ENCODE measurements around the gene PCYT1B. TPM values are rescaled to one million over a fixed set of nuclear protein-coding genes. Genes with fewer than 3 reads are reported as not detected.

The PCYT1B gene
- total and polyA plus RNA-seq, 2 of the 13 experiments (the other 11 are each of a cell fraction or from before 2014, with no cell fraction given) = 6.1 to 9.2 TPM

DNA sequence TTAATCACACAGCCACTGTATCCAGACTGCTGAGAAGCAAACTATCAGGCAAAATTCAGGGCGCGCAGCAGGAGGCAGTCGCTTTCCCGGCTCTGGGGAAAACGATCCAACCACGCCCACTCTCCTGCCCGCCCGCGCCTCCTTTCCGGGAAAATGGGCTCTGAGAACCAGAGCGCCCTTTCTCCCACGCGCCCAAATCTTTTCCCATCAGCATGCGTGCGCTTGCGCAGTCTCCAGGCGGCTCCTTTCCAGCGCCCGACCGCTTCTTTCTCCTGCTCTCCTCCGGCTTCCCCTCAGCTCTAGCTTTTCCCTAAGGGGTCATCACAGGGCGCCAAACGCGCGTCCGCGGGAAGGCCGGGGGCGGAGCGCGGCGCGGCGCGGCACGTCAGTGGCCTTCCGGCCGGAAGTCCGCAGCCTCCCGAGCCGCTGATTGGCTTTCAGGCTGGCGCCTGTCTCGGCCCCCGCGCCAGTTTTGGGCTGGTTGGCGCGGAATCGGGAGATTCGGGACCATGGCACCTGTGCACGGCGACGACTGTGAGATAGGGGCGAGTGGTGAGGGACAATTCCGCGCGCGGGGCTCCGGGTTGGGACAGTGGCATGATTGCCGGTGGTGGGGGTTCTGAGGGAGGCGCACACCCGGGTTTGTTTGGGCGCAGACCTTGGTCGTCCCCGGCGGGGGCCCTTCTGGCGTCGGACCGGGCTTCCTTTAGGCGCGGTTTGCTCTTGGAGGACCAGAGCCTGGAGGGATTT, 46.5 kb upstream of the PCYT1B start, which contains the start of gene POLA1 (continued):
- no peak for TF ChIP-seq ZNF10 (CRISPR knock-in tag; IDR thresholded peaks at IDR 0.05; ENCODE audit: borderline replicate concordance, low read depth)
- TF ChIP-seq ZNF253 (CRISPR knock-in tag; IDR thresholded peaks at IDR 0.05; ENCODE audit: borderline replicate concordance) = no peak
- TF ChIP-seq ZNF768 (CRISPR knock-in tag; IDR thresholded peaks at IDR 0.05) = 0 out of 2 replicates have a peak, but pooled peaks have one; percentile 11
- TF ChIP-seq FOXJ3 (CRISPR knock-in tag; IDR thresholded peaks at IDR 0.05; ENCODE audit: borderline replicate concordance) = no peak
- TF ChIP-seq ZNF414 (CRISPR knock-in tag; IDR thresholded peaks at IDR 0.05) = no peak
- TF ChIP-seq PRMT3 (CRISPR knock-in tag; IDR thresholded peaks at IDR 0.05; ENCODE audit: borderline replicate concordance, low read depth) = no peak
- no peak for TF ChIP-seq NFIC (IDR thresholded peaks at IDR 0.05; ENCODE audit: low read length)
- TF ChIP-seq ZNF780A (CRISPR knock-in tag; IDR thresholded peaks at IDR 0.05) = no peak
- peak; percentile 54; the same call in 1 of the 2 replicates for TF ChIP-seq DMAP1 (CRISPR knock-in tag; IDR thresholded peaks at IDR 0.05)
- TF ChIP-seq NFKB2 (CRISPR knock-in tag; IDR thresholded peaks at IDR 0.05; ENCODE audit: borderline replicate concordance) = peak; percentile 76; the same call in 1 of the 2 replicates
- no peak for TF ChIP-seq ZNF589 (CRISPR knock-in tag; conservative IDR thresholded peaks at IDR 0.05)
- no peak for TF ChIP-seq RAD51 (IDR thresholded peaks at IDR 0.05; ENCODE audit: borderline replicate concordance)
- TF ChIP-seq ZBTB7A (CRISPR knock-in tag; IDR thresholded peaks at IDR 0.05) = no peak
- TF ChIP-seq SP5 (CRISPR knock-in tag; IDR thresholded peaks at IDR 0.05; ENCODE audit: borderline replicate concordance, low read depth) = no peak
- TF ChIP-seq, protein P1, sequence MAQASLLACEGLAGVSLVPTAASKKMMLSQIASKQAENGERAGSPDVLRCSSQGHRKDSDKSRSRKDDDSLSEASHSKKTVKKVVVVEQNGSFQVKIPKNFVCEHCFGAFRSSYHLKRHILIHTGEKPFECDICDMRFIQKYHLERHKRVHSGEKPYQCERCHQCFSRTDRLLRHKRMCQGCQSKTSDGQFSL (CRISPR knock-in tag; IDR thresholded peaks at IDR 0.05) = no peak
- TF ChIP-seq ZNF407 (CRISPR knock-in tag; IDR thresholded peaks at IDR 0.05; ENCODE audit: not compliant biosample characterization) = no peak
- TF ChIP-seq HOXA7 (CRISPR knock-in tag; IDR thresholded peaks at IDR 0.05) = no peak
- no peak for TF ChIP-seq ZNF543 (CRISPR knock-in tag; IDR thresholded peaks at IDR 0.05)
- TF ChIP-seq RORA (CRISPR knock-in tag; IDR thresholded peaks at IDR 0.05) = no peak
- TF ChIP-seq ZNF781 (CRISPR knock-in tag; IDR thresholded peaks at IDR 0.05; ENCODE audit: borderline replicate concordance, not compliant biosample characterization) = no peak
- TF ChIP-seq SRF (IDR thresholded peaks at IDR 0.05; ENCODE audit: low read depth, low read length) = peak; percentile 65; the same call in 1 of the 2 replicates

All from HepG2 (cell line).